ENCODE results near the gene LYPD1. TPM values are rescaled to one million over a fixed set of nuclear protein-coding genes. Genes with fewer than 3 reads are reported as not detected.

The LYPD1 gene
- total RNA-seq, 1 experiment from 2014 or later = 23.7 TPM

DNA sequence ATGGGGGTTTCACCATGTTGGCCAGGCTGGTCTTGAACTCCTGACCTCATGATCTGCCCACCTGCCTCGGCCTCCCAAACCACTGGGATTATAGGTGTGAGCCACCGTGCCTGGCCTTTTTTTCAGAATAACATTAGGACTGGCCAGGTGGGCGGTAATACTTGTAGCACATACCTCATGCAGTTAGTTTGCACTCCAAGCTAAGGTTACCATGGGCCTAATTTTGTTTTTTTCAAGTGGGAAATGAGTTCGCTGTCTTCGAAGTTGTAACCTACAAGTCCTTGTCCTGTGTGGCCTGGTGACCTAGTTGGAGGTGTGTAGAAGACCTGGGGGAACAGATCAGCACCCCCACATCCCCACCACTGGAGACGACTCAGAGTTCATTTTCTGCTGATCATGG, 74.8 kb downstream of the LYPD1 start:
- no peak for DNase-seq (ENCODE audit: low read depth)

All from RPMI7951 (cell line).